ENCODE measurements around the gene ZC3H12D. TPM values are rescaled to one million over a fixed set of nuclear protein-coding genes. Genes with fewer than 3 reads are reported as not detected.

ZC3H12D gene
- total and polyA plus RNA-seq, 2 experiments from 2014 or later, result 0.07 TPM; not detected in 1

DNA sequence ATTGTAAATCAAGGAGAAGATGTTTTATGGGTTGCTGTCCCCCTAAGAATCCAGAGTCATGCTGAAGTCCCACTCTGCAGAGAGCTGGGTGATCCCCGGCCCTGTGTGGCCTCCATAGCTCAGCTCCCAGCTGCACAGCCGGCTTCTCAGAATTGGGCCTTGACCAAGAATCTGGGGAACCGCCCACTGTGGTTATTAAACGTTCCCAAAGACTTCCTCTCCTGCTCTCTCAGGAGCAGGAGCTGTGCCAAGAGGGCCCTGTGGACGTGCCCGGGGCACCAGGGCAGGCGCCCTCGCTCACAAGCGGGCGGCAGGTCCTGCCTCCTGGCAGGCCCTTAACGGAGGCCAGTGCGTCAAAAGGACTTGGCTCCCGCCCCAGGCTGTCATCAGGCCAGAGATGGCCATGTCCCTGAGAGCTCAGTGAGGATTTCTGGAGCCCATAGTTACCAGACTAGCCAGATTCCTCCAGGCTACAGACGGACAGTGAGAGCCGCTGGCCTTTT lies 30.4 kb downstream of the ZC3H12D start (continued):
- TF ChIP-seq, protein P1, sequence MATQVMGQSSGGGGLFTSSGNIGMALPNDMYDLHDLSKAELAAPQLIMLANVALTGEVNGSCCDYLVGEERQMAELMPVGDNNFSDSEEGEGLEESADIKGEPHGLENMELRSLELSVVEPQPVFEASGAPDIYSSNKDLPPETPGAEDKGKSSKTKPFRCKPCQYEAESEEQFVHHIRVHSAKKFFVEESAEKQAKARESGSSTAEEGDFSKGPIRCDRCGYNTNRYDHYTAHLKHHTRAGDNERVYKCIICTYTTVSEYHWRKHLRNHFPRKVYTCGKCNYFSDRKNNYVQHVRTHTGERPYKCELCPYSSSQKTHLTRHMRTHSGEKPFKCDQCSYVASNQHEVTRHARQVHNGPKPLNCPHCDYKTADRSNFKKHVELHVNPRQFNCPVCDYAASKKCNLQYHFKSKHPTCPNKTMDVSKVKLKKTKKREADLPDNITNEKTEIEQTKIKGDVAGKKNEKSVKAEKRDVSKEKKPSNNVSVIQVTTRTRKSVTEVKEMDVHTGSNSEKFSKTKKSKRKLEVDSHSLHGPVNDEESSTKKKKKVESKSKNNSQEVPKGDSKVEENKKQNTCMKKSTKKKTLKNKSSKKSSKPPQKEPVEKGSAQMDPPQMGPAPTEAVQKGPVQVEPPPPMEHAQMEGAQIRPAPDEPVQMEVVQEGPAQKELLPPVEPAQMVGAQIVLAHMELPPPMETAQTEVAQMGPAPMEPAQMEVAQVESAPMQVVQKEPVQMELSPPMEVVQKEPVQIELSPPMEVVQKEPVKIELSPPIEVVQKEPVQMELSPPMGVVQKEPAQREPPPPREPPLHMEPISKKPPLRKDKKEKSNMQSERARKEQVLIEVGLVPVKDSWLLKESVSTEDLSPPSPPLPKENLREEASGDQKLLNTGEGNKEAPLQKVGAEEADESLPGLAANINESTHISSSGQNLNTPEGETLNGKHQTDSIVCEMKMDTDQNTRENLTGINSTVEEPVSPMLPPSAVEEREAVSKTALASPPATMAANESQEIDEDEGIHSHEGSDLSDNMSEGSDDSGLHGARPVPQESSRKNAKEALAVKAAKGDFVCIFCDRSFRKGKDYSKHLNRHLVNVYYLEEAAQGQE (IDR thresholded peaks at IDR 0.05; ENCODE audit: unreplicated experiment), result no peak
- TF ChIP-seq STAT1 (IDR thresholded peaks at IDR 0.05; ENCODE audit: unreplicated experiment), result no peak
- TF ChIP-seq NANOG (IDR thresholded peaks at IDR 0.05; ENCODE audit: borderline replicate concordance), result no peak
- TF ChIP-seq, protein P2, sequence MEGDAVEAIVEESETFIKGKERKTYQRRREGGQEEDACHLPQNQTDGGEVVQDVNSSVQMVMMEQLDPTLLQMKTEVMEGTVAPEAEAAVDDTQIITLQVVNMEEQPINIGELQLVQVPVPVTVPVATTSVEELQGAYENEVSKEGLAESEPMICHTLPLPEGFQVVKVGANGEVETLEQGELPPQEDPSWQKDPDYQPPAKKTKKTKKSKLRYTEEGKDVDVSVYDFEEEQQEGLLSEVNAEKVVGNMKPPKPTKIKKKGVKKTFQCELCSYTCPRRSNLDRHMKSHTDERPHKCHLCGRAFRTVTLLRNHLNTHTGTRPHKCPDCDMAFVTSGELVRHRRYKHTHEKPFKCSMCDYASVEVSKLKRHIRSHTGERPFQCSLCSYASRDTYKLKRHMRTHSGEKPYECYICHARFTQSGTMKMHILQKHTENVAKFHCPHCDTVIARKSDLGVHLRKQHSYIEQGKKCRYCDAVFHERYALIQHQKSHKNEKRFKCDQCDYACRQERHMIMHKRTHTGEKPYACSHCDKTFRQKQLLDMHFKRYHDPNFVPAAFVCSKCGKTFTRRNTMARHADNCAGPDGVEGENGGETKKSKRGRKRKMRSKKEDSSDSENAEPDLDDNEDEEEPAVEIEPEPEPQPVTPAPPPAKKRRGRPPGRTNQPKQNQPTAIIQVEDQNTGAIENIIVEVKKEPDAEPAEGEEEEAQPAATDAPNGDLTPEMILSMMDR (conservative IDR thresholded peaks at IDR 0.05; ENCODE audit: low read depth in 2 of 2), result no peak
- no peak for TF ChIP-seq POLR2AphosphoS5 (IDR thresholded peaks at IDR 0.05; ENCODE audit: low read depth)
- TF ChIP-seq CREB1 (CRISPR knock-in tag; IDR thresholded peaks at IDR 0.05; ENCODE audit: low read depth), result no peak
- TF ChIP-seq, protein P3, sequence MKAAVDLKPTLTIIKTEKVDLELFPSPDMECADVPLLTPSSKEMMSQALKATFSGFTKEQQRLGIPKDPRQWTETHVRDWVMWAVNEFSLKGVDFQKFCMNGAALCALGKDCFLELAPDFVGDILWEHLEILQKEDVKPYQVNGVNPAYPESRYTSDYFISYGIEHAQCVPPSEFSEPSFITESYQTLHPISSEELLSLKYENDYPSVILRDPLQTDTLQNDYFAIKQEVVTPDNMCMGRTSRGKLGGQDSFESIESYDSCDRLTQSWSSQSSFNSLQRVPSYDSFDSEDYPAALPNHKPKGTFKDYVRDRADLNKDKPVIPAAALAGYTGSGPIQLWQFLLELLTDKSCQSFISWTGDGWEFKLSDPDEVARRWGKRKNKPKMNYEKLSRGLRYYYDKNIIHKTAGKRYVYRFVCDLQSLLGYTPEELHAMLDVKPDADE (IDR thresholded peaks at IDR 0.05), result no peak
- TF ChIP-seq JUNB (IDR thresholded peaks at IDR 0.05; ENCODE audit: unreplicated experiment), result no peak
- no peak for TF ChIP-seq EZH2 (IDR thresholded peaks at IDR 0.05; ENCODE audit: low read depth, unreplicated experiment)
- no peak for TF ChIP-seq ZNF114 (CRISPR knock-in tag; IDR thresholded peaks at IDR 0.05)

DNA sequence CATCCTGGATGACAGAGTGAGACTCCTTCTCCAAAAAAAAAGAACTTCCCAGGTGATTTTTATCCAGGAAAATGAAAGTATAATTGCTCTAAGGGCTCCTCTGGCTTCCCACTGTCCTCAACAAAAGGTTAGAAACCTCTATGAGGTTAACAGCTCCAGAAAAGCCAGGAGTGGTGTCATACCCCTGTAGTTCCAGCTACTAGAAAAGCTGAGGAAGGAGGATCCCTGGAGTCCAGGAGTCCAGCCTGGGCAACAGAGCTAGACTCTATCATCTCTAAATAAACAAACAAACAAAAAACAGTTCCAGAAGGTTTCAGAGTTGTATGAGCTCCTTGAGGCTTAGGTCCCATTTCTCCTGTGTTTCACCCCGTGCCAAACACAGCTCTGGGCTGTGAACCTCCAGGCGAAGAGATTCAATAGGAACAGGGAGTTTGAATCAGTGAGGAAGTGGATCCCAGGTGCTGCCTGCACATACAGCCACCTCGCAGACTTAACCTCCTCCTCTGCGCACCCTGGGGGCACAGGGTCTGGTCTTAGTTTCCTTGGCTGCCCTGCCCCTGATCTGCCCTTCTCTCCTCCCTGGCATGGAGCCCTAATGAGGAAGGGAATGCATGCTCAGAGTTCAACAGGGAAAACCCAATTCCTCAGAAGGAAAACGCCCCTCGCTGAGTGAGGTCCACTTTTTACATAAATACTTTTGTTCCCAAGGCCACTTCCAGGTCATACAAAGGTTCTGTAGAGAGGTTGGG lies 31.0 kb downstream of the ZC3H12D start:
- H3K4me1 ChIP-seq (ENCODE audit: insufficient read depth), result no peaks in the 10 kb centered on the region
- Mint-ChIP-seq H3K4me1 (no peaks in the 10 kb centered on the region), H3K4me3 (no peak overlapping the region), H3K36me3 (ENCODE audit: low read depth) (no peaks in the 10 kb centered on the region), H3K9me3 (no peaks in the 10 kb centered on the region), H3K27me3 (ENCODE audit: insufficient read depth, low read depth, poor library complexity) (peaks cover 26% of the 10 kb centered on the region), H3K27ac (no peak overlapping the region)
- H3K4me2 ChIP-seq, result no peak overlapping the region
- ATAC-seq (no peak), DNase-seq (ENCODE audit: low spot score) (no peak)
- no peak for TF ChIP-seq JUNB (IDR thresholded peaks at IDR 0.05; ENCODE audit: unreplicated experiment)
- H3K79me2 ChIP-seq (replicated peaks; ENCODE audit: insufficient read depth), result no peaks in the 10 kb centered on the region
- H3K36me3 ChIP-seq (ENCODE audit: insufficient read depth), result no peaks in the 10 kb centered on the region
- no peak overlapping the region for H2AFZ ChIP-seq
- peaks cover 45% of the 10 kb centered on the region for H3K27me3 ChIP-seq (ENCODE audit: insufficient read depth)
- H3K9me2 ChIP-seq (ENCODE audit: insufficient read depth), result no peaks in the 10 kb centered on the region
- no peaks in the 10 kb centered on the region for H4K20me1 ChIP-seq (replicated peaks; ENCODE audit: insufficient read depth)
- no peak overlapping the region for H3K4me3 ChIP-seq
- H3K27ac ChIP-seq (ENCODE audit: low read depth), result no peak overlapping the region
- H3F3A ChIP-seq (replicated peaks; ENCODE audit: low read depth), result no peaks in the 10 kb centered on the region
